LoVo (cell line): ENCODE measurements around the gene UQCC5.
A peak's percentile ranks its signal among the peaks of the same experiment; 100 is the strongest.

Source experiments
- DNase-seq: peaks from one replicate; pipeline ENCODE4 v3.0.0-alpha.2; 2016; ENCODE audit warnings: low spot score

The UQCC5 gene

DNA sequence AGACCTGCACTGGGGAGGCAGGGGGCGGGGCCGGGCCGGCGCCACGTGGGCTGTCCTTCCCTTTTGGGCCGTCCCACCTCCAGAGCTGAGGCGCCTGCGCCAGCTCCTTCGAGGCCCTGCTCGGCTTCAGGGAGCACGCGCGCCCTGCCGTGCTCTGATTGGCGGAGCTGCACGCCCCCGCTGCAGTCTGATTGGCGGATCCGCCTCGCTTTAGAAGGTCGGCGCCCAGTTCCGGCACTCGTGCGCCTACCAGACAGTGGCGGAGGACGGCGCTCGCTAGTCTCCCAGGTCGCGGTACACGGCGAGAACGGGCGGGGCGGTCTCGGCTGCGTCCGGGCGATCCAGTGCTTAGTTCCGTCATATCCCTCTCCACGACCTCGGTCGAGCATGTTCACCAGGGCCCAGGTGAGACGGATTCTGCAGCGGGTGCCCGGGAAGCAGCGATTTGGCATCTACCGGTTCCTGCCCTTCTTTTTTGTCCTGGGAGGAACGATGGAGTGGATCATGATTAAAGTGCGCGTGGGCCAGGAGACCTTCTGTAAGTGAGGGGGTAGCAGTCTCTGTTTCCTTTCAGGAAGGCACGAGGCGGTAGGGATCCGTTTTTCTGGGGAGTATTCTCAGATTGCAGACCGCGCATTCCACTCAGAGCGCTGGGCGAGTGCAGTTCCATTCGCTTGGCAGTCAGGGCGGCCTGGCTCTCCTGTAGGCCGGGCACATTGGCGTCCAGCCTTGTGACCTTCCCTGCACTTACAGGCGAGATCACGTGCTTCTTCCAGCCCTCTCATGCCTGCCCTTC is at the start of gene UQCC5:
TSS of gene UQCC5 (plus strand) at position 237 of the 796 bp plus-strand sequence. CDS start at position 388, 151 bp downstream.
- DNase-seq, result peak; percentile 98

GRCh38 chr3:52487050-52487787 is 49.2 kb upstream of the UQCC5 start:
- DNase-seq, result no peak

- DNase-seq, result no peak
Measured at GRCh38 chr3:52487788-52488691, 48.4 kb upstream of the UQCC5 start.

DNA sequence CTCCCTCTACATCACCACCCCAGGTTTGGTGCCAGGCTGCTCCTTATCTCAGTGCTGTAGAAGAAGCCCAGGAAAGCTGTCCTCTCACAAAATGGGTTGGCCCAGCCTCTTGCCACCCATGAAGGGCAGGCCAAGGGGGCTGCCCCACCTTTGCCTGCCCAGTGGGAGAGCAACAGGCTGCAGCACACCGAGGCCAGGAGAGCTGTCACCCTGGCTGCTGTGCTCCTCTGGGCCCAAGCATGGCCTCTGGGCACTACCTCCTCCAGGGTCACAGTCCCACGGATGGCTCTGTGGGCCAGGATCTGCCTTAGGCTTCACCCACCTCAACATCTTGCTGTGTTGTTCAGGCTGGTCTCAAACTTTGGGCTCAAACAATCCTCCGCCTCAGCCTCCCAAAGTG is 47.7 kb upstream of the UQCC5 start:
- DNase-seq, result no peak

DNA sequence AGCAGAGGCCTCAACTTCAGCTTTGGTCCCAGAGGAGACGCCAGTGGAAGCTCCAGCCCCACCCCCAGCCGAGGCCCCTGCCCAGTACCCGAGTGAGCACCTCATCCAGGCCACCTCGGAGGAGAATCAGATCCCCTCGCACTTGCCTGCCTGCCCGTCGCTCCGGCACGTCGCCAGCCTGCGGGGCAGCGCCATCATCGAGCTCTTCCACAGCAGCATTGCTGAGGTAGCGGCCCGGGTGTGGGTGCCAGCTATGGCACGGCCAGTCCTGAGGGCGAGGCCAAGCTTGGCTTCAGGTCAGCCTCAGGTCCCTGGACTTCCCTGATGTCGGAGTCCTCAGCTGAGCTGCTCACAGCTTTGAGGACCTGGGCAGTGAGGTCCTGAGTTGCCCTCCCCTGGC is 47.0 kb upstream of the UQCC5 start:
- DNase-seq, result no peak

- DNase-seq, result no peak
Measured at GRCh38 chr3:52490035-52490938, 46.1 kb upstream of the UQCC5 start.

- no peak for DNase-seq
Measured at GRCh38 chr3:52490939-52491526, 45.4 kb upstream of the UQCC5 start.

DNA sequence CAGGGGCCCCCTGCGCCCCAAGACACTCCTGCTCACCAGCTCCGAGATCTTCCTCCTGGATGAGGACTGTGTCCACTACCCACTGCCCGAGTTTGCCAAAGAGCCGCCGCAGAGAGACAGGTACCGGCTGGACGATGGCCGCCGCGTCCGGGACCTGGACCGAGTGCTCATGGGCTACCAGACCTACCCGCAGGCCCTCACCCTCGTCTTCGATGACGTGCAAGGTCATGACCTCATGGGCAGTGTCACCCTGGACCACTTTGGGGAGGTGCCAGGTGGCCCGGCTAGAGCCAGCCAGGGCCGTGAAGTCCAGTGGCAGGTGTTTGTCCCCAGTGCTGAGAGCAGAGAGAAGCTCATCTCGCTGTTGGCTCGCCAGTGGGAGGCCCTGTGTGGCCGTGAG is 44.3 kb upstream of the UQCC5 start:
- DNase-seq, result no peak

GRCh38 chr3:52493232-52494017 is 43.0 kb upstream of the UQCC5 start:
- DNase-seq, result no peak

DNA sequence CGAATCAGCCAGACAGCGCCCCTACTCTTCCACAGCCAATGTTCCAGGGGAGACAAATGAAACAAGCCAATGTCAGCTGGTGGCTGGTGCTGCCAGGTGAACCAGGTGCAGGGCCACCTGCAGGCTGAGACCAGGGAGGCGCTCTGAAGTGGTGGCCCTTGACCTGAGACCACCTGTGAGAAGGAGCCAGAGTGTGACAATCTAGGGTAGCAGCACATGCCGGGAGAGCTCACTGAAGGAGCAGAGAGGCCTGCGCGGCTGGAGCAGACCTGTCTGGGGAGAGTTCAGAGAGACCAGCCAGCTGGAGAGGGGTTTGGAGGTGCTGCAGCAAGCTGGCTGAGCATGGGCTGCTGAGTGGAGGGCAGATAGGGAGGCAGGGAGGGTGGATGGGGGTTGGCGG is 42.0 kb upstream of the UQCC5 start:
- no peak for DNase-seq

DNA sequence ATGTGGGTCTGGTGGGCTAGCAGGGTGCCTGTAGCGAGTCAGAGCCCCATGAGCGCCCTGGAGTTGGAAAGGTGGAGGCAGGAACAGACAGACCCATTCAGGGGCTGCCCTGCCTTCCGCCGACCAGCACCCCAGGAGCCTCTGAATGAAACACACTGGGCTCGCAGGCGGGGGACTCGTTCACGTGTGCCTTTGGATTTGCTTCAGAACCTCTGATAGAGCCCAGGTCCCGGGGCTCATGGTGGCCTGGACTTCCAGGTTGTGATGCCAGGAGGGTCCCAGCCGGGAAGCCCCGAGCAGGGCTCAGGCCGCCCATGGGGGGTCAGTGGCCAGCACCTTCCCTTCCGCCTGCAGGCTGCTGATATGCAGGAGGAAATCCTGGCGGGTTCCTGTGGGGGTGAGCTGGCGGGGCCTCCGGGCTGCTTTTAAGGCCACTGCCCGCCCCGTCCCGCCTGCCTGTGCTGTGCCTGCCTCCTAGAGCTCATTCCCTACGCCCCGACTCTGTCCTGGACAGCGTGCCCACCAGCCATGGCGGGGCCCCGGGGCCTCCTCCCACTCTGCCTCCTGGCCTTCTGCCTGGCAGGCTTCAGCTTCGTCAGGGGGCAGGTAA is 41.4 kb upstream of the UQCC5 start, which contains the start of gene STAB1:
TSS of gene STAB1 (plus strand) at position 453 of the 610 bp plus-strand sequence. CDS start at position 529, 76 bp downstream.
- DNase-seq, result no peak

- DNase-seq, result no peak
Measured at GRCh38 chr3:52495777-52496602, 40.4 kb upstream of the UQCC5 start.

DNA sequence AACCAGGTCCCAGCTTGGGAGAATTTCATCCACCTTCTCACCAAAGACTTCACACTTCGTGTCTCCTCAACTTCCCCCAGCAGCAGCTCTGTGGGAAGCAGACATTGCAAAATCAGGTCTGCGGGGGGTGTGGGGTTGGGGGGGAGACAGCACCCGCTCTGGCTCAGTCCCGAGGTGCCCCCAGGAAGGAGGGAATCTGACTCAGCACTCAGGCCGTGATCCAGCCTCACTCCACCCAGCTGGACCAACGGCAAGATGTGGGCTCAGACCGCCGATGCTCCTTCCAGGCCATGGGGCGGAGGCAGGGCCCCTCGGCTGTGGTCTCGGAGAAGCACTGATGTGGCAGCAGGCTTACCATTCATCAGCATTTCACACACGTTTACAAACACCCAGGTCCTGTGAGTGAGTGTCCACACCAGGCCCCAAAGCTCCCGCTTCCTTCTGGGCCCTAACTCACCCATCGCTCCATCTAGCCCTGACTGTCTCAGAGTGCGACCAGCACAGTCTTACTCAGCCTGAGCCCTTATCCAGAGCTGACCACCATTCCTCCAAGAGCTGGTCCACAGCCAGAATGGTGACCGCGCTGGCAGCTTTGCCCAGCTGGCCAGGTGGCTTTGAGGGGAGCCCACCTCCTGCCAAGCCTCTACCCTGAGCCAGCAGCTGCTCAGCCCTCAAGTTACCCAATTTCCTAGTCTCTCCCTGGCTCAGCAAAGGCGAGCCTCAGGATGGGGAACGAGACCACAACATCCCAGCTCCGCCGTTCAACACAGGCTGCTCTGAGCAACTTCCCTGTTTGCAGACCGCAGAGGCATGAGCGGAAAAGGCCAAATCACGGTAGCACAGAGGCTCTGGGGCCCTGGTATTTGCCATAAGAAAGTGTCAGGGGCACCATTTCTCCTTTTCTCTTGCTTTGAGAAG is 38.0 kb upstream of the UQCC5 start:
- DNase-seq, result no peak

DNA sequence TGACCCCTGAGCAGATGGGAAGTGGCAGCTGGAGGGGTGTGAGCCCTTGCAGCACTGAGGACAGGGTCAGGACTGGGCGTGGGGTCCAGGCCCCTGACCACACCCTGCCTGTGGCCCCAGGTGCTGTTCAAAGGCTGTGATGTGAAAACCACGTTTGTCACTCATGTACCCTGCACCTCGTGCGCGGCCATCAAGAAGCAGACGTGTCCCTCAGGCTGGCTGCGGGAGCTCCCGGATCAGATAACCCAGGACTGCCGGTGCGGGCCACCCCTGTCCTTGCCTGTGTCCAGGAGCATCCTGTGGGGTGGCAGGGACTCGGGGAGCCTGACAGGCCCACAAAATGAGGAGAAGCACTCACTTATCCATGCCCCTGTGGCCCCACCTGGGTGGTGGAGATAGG is 35.4 kb upstream of the UQCC5 start:
- no peak for DNase-seq

DNA sequence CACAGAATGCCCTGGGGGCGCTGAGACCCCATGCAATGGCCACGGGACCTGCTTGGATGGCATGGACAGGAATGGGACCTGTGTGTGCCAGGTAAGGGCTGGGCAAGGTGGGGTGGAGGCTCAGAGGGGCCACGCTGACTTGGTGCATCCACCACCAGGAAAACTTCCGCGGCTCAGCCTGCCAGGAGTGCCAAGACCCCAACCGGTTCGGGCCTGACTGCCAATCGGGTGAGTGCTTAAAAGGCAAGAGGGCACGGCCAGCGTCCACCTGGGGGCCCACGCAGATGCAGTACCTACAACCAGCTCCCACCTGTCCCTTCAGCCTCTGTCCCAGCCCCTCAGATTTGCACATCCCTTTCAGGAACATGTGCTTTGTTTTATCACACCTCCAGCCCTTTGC is 34.4 kb upstream of the UQCC5 start:
- no peak for DNase-seq

DNA sequence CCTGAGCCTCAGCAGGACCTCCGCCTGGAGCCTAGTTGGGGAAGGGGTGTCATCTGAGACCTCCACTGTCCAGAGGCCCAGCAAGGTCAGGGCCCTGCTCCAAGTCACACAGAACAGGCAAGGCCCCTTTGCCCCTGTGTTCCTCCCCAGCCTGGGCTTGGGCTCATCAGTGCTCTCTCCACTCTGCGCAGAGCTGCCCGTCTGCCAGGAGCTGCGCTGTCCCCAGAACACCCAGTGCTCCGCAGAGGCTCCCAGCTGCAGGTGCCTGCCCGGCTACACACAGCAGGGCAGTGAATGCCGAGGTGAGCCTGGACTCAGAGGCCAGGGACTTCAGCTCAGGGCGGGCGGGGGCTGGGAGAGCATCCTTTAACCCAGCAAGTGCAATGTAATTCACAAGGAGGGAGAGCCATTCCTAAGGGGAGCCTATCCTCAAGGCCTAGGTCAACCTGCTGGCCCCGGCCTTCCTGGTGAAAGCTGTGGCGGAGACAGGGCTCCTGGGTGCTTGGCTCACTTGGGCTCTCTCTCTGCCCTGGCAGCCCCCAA is 33.5 kb upstream of the UQCC5 start:
- no peak for DNase-seq

DNA sequence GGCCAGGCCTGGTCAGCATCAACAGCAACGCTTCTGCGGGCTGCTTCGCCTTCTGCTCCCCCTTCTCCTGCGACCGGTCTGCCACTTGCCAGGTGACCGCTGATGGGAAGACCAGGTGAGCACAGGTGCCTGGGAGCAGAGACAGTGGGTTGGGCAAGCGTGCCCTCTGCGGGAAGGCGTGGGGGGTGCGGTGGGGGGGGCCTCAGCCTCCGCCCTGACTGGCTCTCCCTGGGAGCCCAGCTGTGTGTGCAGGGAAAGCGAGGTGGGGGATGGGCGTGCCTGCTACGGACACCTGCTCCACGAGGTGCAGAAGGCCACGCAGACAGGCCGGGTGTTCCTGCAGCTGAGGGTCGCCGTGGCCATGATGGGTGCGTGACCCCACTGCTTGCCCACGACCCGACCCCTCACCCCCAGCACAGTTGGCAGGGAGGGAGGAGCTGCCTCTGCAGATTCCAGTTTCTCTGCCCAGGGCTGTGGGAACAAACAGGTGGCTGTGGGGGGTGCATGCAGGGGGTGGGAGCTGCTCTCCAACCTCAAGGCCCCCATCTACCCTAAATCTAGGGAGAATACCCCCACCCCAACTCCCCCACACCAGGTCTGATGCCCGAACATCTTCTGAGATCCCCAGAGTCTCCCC is 32.5 kb upstream of the UQCC5 start:
- no peak for DNase-seq
